ENCODE data around the gene PODXL2. TPM values are rescaled to one million over a fixed set of nuclear protein-coding genes. Genes with fewer than 3 reads are reported as not detected.
A peak's percentile ranks its signal among the peaks of the same experiment; 100 is the strongest.

Gene PODXL2
- total RNA-seq, 1 donor from 2014 or later: 14.5 TPM

GRCh38 chr3:127689266-127689860 lies 60.4 kb downstream of the PODXL2 start:
- DNase-seq (ENCODE audit: low read depth): no peak
- H3K4me3 ChIP-seq (ENCODE audit: insufficient read depth, low read depth, low read length): no peak overlapping the region
- no peaks in the 10 kb centered on the region for H3K79me2 ChIP-seq (ENCODE audit: insufficient read depth, low read length)
- H3K27ac ChIP-seq (ENCODE audit: low read depth, low read length): peak overlapping the region; percentile 83
- H3K36me3 Mint-ChIP-seq (ENCODE audit: low read depth, unreplicated experiment): peaks cover 8% of the 10 kb centered on the region
- H2AFZ ChIP-seq (ENCODE audit: low read depth, low read length): no peak overlapping the region
- no peaks in the 10 kb centered on the region for H3K9me3 ChIP-seq (ENCODE audit: insufficient read depth, low read depth, low read length)
- TF ChIP-seq, protein P1, sequence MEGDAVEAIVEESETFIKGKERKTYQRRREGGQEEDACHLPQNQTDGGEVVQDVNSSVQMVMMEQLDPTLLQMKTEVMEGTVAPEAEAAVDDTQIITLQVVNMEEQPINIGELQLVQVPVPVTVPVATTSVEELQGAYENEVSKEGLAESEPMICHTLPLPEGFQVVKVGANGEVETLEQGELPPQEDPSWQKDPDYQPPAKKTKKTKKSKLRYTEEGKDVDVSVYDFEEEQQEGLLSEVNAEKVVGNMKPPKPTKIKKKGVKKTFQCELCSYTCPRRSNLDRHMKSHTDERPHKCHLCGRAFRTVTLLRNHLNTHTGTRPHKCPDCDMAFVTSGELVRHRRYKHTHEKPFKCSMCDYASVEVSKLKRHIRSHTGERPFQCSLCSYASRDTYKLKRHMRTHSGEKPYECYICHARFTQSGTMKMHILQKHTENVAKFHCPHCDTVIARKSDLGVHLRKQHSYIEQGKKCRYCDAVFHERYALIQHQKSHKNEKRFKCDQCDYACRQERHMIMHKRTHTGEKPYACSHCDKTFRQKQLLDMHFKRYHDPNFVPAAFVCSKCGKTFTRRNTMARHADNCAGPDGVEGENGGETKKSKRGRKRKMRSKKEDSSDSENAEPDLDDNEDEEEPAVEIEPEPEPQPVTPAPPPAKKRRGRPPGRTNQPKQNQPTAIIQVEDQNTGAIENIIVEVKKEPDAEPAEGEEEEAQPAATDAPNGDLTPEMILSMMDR (IDR thresholded peaks at IDR 0.05; ENCODE audit: insufficient read depth, low read depth, low read length): no peak
- no peak for TF ChIP-seq EZH2 (IDR thresholded peaks at IDR 0.05; ENCODE audit: insufficient read depth, low read length)
- no peaks in the 10 kb centered on the region for H3K27me3 Mint-ChIP-seq (ENCODE audit: low read depth, unreplicated experiment)
- H3K4me1 Mint-ChIP-seq (ENCODE audit: low read depth, unreplicated experiment): peaks cover 26% of the 10 kb centered on the region
- no peaks in the 10 kb centered on the region for H4K20me1 ChIP-seq (ENCODE audit: insufficient read depth, low read length)
- no peaks in the 10 kb centered on the region for H3K27me3 ChIP-seq (ENCODE audit: insufficient read depth, low read length)
- no peak overlapping the region for H3K4me3 Mint-ChIP-seq (ENCODE audit: unreplicated experiment)
- no peaks in the 10 kb centered on the region for H3K9me3 Mint-ChIP-seq (ENCODE audit: unreplicated experiment)
- no peaks in the 10 kb centered on the region for H3K36me3 ChIP-seq (ENCODE audit: insufficient read depth, low read length)
- peak overlapping the region; percentile 94 for H3K27ac Mint-ChIP-seq (ENCODE audit: unreplicated experiment)
- peak overlapping the region; percentile 65 for H3K4me2 ChIP-seq (ENCODE audit: low read length)
- FAIRE-seq: no peak
- peaks cover 31% of the 10 kb centered on the region for H3K4me1 ChIP-seq (ENCODE audit: insufficient read depth, low read length)
- H3K9ac ChIP-seq (ENCODE audit: low read length): peak overlapping the region; percentile 71

DNA sequence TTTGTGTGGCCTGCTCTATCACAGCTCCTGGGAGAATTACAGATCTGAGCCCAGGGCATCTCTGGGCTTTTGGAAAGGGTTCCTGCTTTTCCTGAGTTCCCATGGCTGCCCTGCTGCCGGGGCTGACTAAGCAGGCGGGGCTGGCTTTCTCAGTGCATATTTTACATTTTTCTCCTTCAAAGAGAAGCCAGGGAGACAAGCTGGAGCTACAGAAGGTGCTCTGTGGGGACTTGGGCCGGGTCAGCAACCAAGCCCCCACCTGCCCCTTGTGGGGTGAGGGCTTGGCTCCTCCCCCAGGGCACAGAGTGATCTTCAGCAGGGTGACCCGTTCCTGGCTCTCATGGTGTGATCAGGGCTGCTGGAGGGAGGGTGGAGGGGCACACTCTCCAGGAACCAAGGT lies 61.1 kb downstream of the PODXL2 start:
- peak; percentile 67 for DNase-seq (ENCODE audit: low read depth)
- peak overlapping the region; percentile 94 for H3K27ac Mint-ChIP-seq (ENCODE audit: unreplicated experiment)

More for the DNA sequence above, 61.1 kb downstream of the PODXL2 start:
- Histone ChIP-seq H3K79me2 (ENCODE audit: insufficient read depth, low read length) (no peaks in the 10 kb centered on the region), H4K20me1 (ENCODE audit: insufficient read depth, low read length) (no peaks in the 10 kb centered on the region), H3K27me3 (ENCODE audit: insufficient read depth, low read length) (no peaks in the 10 kb centered on the region), H3K4me2 (ENCODE audit: low read length) (peak overlapping the region; percentile 65), H3K36me3 (ENCODE audit: insufficient read depth, low read length) (no peaks in the 10 kb centered on the region), H3K4me3 (ENCODE audit: insufficient read depth, low read depth, low read length) (no peak overlapping the region), H3K27ac (ENCODE audit: low read depth, low read length) (peak overlapping the region; percentile 83), H2AFZ (ENCODE audit: low read depth, low read length) (peak overlapping the region; percentile 51), H3K4me1 (ENCODE audit: insufficient read depth, low read length) (peaks cover 31% of the 10 kb centered on the region), H3K9ac (ENCODE audit: low read length) (peak overlapping the region; percentile 71), H3K9me3 (ENCODE audit: insufficient read depth, low read depth, low read length) (no peaks in the 10 kb centered on the region)
- Mint-ChIP-seq H3K4me3 (ENCODE audit: unreplicated experiment) (peak overlapping the region; percentile 28), H3K4me1 (ENCODE audit: low read depth, unreplicated experiment) (peaks cover 26% of the 10 kb centered on the region), H3K9me3 (ENCODE audit: unreplicated experiment) (no peaks in the 10 kb centered on the region), H3K27me3 (ENCODE audit: low read depth, unreplicated experiment) (no peaks in the 10 kb centered on the region), H3K36me3 (ENCODE audit: low read depth, unreplicated experiment) (peaks cover 8% of the 10 kb centered on the region)
- no peak for TF ChIP-seq EZH2 (IDR thresholded peaks at IDR 0.05; ENCODE audit: insufficient read depth, low read length)
- TF ChIP-seq, protein P1 (IDR thresholded peaks at IDR 0.05; ENCODE audit: insufficient read depth, low read depth, low read length): no peak
- no peak for FAIRE-seq

All from astrocyte (in vitro differentiated cells and primary cell).